Measurements from ENCODE around the gene FAT2. TPM values are rescaled to one million over a fixed set of nuclear protein-coding genes. Genes with fewer than 3 reads are reported as not detected.

FAT2 gene, protein sequence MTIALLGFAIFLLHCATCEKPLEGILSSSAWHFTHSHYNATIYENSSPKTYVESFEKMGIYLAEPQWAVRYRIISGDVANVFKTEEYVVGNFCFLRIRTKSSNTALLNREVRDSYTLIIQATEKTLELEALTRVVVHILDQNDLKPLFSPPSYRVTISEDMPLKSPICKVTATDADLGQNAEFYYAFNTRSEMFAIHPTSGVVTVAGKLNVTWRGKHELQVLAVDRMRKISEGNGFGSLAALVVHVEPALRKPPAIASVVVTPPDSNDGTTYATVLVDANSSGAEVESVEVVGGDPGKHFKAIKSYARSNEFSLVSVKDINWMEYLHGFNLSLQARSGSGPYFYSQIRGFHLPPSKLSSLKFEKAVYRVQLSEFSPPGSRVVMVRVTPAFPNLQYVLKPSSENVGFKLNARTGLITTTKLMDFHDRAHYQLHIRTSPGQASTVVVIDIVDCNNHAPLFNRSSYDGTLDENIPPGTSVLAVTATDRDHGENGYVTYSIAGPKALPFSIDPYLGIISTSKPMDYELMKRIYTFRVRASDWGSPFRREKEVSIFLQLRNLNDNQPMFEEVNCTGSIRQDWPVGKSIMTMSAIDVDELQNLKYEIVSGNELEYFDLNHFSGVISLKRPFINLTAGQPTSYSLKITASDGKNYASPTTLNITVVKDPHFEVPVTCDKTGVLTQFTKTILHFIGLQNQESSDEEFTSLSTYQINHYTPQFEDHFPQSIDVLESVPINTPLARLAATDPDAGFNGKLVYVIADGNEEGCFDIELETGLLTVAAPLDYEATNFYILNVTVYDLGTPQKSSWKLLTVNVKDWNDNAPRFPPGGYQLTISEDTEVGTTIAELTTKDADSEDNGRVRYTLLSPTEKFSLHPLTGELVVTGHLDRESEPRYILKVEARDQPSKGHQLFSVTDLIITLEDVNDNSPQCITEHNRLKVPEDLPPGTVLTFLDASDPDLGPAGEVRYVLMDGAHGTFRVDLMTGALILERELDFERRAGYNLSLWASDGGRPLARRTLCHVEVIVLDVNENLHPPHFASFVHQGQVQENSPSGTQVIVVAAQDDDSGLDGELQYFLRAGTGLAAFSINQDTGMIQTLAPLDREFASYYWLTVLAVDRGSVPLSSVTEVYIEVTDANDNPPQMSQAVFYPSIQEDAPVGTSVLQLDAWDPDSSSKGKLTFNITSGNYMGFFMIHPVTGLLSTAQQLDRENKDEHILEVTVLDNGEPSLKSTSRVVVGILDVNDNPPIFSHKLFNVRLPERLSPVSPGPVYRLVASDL (N-terminal part only)
- total RNA-seq (ENCODE audit: low replicate concordance), result under 0.01 TPM in 2 replicates

DNA sequence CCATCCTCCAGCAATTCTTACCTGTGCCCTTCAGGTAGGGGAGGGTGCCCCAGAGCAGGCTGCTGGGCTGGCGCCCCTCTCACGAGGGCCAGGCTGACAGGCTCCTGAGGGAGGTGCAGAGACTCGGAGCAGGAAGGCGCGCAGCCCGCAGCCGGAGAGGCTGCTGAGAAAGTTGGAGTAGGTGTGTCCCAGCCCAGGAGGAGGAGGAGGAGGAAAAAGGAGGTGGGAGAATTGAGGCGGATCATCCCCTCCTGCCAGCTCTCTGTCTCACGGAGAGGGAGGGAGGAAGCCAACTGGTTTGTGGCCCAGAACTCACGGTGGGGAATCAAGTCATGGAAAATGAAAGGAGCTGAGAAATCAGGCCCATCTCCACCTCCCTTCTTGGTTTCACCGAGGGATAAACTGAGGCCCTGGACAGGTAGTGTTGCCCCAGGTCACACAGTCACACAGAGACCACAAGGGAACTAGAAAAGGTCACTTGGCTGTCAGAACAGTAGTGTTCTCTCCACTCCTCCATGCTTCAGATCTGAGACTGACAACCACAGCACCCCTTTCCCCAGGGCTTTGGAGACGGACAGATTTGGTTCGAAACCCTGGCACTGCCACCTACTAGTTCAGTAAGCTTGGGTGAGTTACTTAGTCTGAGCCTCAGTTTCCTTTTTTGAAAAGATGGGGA lies at the start of gene FAT2:
TSS of gene FAT2 (minus strand) at position 188 of the 676 bp plus-strand sequence. CDS start 22,400 bp downstream, outside the sequence.

Other genes with a start within 250 kb of the FAT2 start
- gene SLC36A2, start 243.8 kb downstream of the FAT2 start, total RNA-seq (ENCODE audit: low replicate concordance), result 0.12 TPM in 1 of 2 replicates, not detected in the other
- 3.4 and 5.4 TPM in 2 replicates for gene SLC36A1, start 143.7 kb downstream of the FAT2 start, total RNA-seq (ENCODE audit: low replicate concordance)
- 1,374 and 1,996 TPM in 2 replicates for gene SPARC, start 95.6 kb upstream of the FAT2 start, total RNA-seq (ENCODE audit: low replicate concordance)
- 99.0 and 112 TPM in 2 replicates for gene ATOX1, start 167.3 kb upstream of the FAT2 start, total RNA-seq (ENCODE audit: low replicate concordance)
- gene G3BP1, start 180.6 kb upstream of the FAT2 start, total RNA-seq (ENCODE audit: low replicate concordance), result 123 and 139 TPM in 2 replicates